Measurements from ENCODE around the gene TRIP13.
"Not testable (repeated sequence)": the region's sequence is repeated elsewhere in the genome, so short reads cannot be mapped to it uniquely, and the experiment has no call there.

TRIP13 gene, protein sequence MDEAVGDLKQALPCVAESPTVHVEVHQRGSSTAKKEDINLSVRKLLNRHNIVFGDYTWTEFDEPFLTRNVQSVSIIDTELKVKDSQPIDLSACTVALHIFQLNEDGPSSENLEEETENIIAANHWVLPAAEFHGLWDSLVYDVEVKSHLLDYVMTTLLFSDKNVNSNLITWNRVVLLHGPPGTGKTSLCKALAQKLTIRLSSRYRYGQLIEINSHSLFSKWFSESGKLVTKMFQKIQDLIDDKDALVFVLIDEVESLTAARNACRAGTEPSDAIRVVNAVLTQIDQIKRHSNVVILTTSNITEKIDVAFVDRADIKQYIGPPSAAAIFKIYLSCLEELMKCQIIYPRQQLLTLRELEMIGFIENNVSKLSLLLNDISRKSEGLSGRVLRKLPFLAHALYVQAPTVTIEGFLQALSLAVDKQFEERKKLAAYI

GRCh38 chr5:892394-893136 is at the start of gene TRIP13, which contains the start of gene BRD9:
TRIP13 (plus strand) TSS chr5:892884; CDS start chr5:892999, 115 bp downstream.
BRD9 (minus strand) TSS chr5:892801; CDS start chr5:892657, 144 bp downstream.
- peak; percentile 94 to 95 for DNase-seq

- not testable (repeated sequence) for DNase-seq
Measured at GRCh38 chr5:843371-843770, 49.3 kb upstream of the TRIP13 start.

DNA sequence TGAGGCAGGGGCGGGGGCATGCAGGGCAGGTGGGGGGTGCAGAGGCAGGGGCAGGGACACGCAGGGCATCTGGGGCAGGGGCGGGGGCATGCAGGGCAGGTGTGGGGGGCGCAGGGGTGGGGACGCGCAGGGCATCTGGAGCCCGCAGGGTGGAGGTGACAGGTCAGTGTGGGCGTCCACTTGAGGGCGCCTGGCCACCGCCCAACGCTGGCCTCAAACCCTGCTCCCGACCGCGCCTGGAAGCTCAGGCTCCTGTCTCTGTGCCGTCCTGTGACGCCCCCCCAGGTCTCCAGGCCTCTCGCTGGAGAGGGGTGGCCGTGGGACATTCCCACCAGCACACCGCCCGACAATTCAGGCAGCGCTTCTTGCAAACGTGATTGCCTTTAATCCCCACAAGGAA is 48.8 kb upstream of the TRIP13 start:
- not testable (repeated sequence) for DNase-seq

DNA sequence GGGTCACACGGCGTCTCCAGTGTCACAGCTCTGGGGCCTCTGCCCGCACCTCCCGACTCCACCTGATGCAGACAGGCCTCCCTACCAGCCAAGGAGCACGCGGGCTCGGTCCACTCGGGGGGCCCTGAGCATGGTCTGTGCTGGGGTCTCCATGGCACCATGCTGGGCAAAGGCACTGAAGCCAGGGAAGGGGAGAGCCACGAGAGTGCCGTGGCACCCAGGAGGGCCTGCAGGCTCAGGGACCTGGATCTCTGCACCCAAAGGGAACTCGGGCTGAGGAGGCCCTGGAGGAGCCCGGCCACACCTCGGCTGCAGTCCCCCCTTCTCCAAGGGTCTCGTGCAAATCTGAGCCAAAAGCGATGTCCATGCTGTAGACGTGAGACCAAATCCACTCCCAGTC is 48.3 kb upstream of the TRIP13 start:
- DNase-seq: not testable (repeated sequence)

GRCh38 chr5:845031-845675 is 47.5 kb upstream of the TRIP13 start:
- DNase-seq: not testable (repeated sequence)

GRCh38 chr5:845676-846601 is 46.7 kb upstream of the TRIP13 start:
- not testable (repeated sequence) for DNase-seq

GRCh38 chr5:846602-847091 is 46.0 kb upstream of the TRIP13 start:
- not testable (repeated sequence) for DNase-seq

- DNase-seq: not testable (repeated sequence)
Measured at GRCh38 chr5:847212-847611, 45.5 kb upstream of the TRIP13 start.

- DNase-seq: not testable (repeated sequence)
Measured at GRCh38 chr5:847736-848135, 44.9 kb upstream of the TRIP13 start.

DNA sequence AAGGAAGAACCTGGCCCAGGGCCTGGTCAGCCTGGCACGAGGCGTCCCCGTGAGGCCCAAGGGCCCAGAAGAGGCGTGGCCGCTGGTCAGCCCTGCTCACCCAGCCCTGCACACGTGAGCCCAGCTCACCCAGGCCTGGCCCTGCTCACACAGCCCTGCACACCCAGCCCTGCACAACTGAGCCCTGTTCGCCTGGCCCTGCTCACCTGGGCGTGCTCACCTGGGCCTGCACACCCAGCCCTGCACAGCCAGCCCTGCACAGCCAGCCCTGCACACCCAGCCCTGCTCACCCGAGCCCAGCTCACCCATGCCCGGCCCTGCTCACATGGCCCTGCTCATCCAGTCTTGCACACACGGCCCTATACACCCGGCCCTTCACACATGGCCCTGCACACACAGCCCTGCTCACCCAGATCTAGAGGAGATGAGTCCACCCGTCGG is 44.0 kb upstream of the TRIP13 start:
- DNase-seq: no peak

GRCh38 chr5:849651-850301 is 42.9 kb upstream of the TRIP13 start:
- no peak for DNase-seq

DNA sequence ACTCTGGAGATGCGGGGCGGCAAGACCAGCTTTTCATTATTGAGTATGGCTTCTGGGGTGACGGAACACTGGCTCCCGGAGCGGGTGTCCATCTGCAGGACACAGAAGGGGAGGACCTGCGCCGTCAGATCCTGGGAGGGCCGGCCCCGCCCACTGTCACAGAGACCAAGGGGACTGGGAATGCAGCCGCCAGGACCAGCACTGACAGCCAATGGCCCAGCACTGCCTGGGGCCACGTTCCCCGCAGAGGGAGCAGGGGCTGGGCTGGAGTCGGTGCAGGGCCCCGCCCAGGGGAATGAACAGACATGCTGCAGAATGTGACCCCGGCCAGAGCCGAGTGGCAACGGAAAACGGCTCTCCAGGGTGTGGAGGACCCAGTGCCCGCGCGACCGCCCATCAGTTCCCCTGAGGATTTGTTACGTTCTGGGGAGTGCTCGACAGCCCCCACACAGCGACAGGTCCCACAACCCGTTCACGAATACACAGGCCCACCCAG is 42.1 kb upstream of the TRIP13 start, which contains the start of gene ZDHHC11:
TSS of gene ZDHHC11 (minus strand) at position 476 of the 496 bp plus-strand sequence. CDS start at position 92, 384 bp downstream.
- peak; percentile 43 to 68 for DNase-seq

DNA sequence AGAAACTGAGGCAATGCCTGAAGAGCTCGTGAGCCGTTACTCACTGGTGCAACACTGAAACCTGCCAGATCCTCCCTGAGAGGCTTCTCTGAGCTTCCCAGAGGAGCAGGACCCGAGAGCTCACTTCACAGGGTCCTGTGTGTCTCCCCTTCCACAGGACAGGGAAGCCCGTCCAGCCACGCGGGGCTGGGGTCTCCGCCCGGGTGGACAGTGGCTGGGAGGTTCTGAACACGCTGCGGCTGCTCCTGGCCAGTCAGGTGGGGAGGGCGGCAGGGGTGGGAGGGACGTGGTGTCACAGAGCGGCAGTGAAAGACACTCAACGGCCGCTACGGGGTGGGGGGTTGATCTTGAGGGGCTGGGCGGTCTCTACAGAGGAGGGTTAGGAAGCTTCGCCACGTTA is 41.6 kb upstream of the TRIP13 start:
- DNase-seq: no peak

DNA sequence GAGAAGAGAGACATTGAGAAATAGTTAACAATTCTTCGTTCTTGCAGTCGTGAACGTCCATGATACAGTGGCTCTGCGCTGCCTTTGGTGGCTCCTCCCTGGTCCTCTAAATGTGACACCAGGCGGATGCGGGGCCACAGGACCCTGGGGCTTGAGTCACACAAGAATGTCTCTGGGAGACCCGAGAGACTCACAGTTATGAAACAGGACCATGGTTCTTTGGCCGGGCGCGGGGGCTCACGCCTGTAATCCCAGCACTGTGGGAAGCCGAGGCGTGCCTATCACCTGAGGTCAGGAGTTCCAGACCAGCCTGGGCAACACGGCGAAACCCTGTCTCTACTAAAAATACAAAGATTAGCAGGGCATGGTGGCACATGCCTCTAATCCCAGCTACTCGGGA is 41.1 kb upstream of the TRIP13 start:
- no peak for DNase-seq

DNA sequence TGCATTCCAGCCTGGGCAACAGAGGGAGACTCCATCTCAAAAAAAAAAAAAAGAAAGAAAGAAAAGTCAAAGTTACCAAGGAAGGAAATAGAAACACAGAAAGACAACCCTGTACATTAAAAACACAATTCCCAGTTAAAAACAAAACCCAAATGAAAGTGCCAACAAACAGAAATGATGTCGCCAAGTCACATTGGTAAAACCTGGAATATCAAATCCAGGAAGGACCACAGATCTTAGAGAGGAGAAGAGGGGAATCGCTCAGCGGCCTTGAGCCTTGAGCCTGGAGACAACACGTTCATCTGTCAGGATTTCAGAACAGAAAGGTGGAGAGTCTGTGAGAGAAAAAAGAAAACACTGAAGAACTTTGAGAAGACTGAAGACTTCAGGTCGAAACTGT is 40.7 kb upstream of the TRIP13 start:
- DNase-seq: no peak

DNA sequence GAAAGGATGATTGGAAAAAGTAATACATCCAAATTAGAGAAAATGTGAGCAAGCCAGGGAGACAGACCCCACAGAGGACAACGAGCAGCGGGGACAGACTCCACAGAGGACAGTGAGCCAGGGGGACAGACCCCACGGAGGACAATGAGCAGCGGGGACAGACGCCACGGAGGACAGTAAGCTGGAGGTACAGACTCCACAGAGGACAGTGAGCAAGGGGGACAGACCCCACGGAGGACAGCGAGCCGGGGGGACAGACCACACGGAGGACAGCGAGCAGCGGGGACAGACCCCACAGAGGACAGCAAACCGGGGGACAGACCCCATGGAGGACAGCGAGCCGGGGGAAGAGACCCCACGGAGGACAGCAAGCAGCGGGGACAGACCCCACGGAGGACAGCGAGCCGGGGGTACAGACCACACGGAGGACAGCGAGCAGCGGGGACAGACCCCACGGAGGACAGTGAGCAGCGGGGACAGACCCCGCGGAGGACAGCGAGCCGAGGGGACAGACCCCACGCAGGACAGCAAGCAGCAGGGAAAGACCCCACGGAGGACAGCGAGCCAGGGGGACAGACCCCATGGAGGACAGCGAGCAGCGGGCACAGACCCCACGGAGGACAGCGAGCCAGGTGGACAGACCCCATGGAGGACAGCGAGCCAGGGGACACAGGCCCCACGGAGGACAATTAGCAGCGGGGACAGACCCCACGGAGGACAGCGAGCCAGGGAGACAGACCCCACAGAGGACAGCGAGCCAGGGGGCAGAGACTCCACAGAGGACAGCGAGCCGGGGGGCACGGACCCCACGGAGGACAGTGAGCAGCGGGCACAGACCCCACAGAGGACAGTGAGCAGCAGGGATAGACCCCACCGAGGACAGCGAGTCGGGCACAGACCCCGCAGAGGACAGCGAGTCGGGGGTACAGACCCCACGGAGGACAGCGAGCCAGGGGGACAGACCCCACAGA is 40.0 kb upstream of the TRIP13 start:
- DNase-seq: no peak

DNA sequence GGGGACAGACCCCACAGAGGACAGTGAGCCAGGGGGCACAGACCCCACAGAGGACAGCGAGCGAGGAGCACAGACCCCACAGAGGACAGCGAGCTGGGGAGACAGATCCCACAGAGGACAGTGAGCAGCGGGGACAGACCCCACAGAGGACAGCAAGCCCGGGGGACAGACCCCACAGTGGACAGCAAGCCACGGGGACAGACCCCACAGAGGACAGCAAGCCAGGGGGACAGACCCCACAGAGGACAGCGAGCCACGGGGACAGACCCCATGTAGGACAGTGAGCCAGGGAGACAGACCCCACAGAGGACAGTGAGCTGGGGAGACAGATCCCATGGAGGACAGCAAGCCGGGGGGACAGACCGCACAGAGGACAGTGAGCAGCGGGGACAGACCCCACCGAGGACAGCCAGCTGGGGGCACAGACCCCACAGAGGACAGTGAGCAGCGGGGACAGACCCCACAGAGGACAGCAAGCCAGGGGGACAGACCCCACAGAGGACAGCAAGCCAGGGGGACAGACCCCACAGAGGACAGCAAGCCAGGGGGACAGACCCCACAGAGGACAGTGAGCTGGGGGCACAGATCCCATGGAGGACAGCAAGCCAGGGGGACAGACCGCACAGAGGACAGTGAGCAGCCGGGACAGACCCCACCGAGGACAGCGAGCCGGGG is 39.1 kb upstream of the TRIP13 start:
- not testable (repeated sequence) for DNase-seq

DNA sequence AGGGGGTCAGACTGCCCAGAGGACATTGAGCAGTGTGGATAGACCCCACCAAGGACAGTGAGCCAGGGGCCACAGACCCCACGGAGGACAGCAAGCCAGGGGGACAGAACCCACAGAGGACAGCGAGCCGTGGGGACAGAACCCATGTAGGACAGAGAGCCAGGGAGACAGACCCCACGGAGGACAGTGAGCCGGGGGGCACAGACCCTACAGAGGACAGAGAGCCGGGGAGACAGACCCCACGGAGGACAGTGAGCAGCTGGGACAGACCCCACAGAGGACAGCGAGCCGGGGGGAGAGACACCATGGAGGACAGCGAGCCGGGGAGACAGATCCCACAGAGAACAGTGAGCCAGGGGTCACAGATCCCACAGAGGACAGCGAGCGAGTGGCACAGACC is 38.5 kb upstream of the TRIP13 start:
- no peak for DNase-seq
